ENCODE data around the gene MTIF2. TPM values are rescaled to one million over a fixed set of nuclear protein-coding genes. Genes with fewer than 3 reads are reported as not detected.

The MTIF2 gene
- total and polyA plus RNA-seq, 9 of the 15 experiments (the other 6 are each of a cell fraction or from before 2014, with no cell fraction given): 58.7 to 143 (median 105) TPM

DNA sequence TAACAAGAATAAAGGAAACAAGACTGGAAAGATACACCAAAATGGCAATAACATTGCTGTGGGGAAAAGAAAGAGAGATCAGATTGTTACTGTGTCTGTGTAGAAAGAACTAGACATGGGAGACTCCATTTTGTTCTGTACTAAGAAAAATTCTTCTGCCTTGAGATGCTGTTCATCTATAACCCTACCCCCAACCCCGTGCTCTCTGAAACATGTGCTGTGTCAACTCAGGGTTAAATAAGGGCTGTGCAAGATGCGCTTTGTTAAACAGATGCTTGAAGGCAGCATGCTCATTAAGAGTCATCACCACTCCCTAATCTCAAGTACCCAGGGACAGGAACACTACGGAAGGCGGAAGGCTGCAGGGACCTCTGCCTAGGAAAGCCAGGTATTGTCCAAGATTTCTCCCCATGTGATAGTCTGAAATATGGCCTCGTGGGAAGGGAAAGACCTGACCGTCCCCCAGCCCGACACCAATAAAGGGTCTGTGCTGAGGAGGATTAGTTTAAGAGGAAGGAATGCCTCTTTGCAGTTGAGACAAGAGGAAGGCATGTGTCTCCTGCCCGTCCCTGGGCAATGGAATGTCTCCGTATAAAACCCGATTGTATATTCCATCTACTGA lies 10.3 kb upstream of the MTIF2 start (continued):
- TF ChIP-seq SMAD4 (CRISPR knock-in tag; conservative IDR thresholded peaks at IDR 0.05): peak; percentile 83
- 0 out of 2 replicates have a peak, but pooled peaks have one; percentile 30 for TF ChIP-seq MEF2D (tag; conservative IDR thresholded peaks at IDR 0.05; ENCODE audit: low read depth)
- TF ChIP-seq EP400 (IDR thresholded peaks at IDR 0.05): peak; percentile 45; the same call in 1 of the 2 replicates
- TF ChIP-seq, protein P1, sequence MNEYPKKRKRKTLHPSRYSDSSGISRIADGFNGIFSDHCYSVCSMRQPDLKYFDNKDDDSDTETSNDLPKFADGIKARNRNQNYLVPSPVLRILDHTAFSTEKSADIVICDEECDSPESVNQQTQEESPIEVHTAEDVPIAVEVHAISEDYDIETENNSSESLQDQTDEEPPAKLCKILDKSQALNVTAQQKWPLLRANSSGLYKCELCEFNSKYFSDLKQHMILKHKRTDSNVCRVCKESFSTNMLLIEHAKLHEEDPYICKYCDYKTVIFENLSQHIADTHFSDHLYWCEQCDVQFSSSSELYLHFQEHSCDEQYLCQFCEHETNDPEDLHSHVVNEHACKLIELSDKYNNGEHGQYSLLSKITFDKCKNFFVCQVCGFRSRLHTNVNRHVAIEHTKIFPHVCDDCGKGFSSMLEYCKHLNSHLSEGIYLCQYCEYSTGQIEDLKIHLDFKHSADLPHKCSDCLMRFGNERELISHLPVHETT (CRISPR knock-in tag; conservative IDR thresholded peaks at IDR 0.05 in 1 of 2, IDR thresholded peaks at IDR 0.05 in 1 of 2): peak in 1 of 2 experiments; percentile 51; a peak in 1 of 4 replicates
- 0 out of 2 replicates have a peak, but pooled peaks have one; percentile 35 for TF ChIP-seq SMAD3 (CRISPR knock-in tag; conservative IDR thresholded peaks at IDR 0.05)

DNA sequence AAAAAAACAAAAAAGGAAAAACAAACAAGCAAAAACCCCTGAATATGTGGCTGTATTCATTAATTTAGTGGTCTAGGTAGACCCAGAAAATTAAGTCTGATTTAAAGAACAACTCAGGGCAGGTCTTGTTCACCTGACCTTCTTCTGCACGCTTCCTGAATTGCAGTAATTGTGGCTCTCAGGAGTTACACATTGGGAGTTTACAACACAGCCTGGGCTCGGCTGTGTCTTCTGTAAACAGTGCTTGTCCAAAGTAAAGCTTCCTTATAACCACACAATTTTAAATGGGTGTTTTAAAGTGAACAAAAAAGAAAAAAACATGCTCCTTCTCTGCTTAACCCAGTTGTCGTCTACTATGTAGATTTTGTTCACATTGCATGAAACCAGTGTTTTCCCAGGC lies 8.3 kb upstream of the MTIF2 start:
- intact Hi-C loops (cut with micrococcal nuclease) (no loop called here), in situ Hi-C loops (cut with MboI) (no loop called here)
- Histone ChIP-seq H3K4me2 (ENCODE audit: insufficient read depth, low read length) (no peak overlapping the region), H3K27me3 (ENCODE audit: control insufficient read depth in 2 of 2, insufficient read depth in 2 of 2, low read length in 2 of 2) (no peaks in the 10 kb centered on the region), H3K4me3 (no peak overlapping the region), H3K36me3 (ENCODE audit: control insufficient read depth, insufficient read depth, low read length) (no peaks in the 10 kb centered on the region), H3K9me3 (replicated peaks; ENCODE audit: control insufficient read depth, insufficient read depth, low read depth, low read length) (no peaks in the 10 kb centered on the region; the same call in 1 of the 2 replicates), H3K9me1 (ENCODE audit: control insufficient read depth, insufficient read depth, low read length) (no peaks in the 10 kb centered on the region), H4K20me1 (replicated peaks; ENCODE audit: control insufficient read depth, insufficient read depth, low read length) (no peaks in the 10 kb centered on the region), H3K4me1 (replicated peaks in 1 of 2; ENCODE audit: control insufficient read depth in 2 of 2, insufficient read depth in 2 of 2, low read length in 2 of 2) (peaks cover 2 to 8% of the 10 kb centered on the region in 2 experiments; a peak in 3 of 5 replicates), H3K79me2 (ENCODE audit: control insufficient read depth, insufficient read depth, low read length) (peaks cover 8% of the 10 kb centered on the region), H3K27ac (ENCODE audit: extremely low read depth, low read depth, low read length) (no peak overlapping the region), H3K9ac (ENCODE audit: insufficient read depth in 1 of 2, low read depth in 2 of 2, low read length in 2 of 2) (no peak overlapping the region), H2AFZ (ENCODE audit: low read depth, low read length) (peak overlapping the region; percentile 37; the same call in 1 of the 2 replicates)
- ATAC-seq (no peak), DNase-seq (ENCODE audit: extremely low read depth in 1 of 4, low spot score in 3 of 4) (no peak), FAIRE-seq (peak; percentile 72)
- ChIA-PET CTCF (ENCODE audit: low intra/inter-chr PET ratio) (no interaction called here), POLR2A (interaction anchor here (0.6 kb wide), 1 partner anchor 1038 kb away, joined by 3 read pairs; no protein-coding TSS in a partner anchor)
- TF ChIP-seq HMG20A (CRISPR knock-in tag; conservative IDR thresholded peaks at IDR 0.05) (no peak), EZH2 (IDR thresholded peaks at IDR 0.05; ENCODE audit: borderline replicate concordance, low read depth, low read length) (no peak)
- TF ChIP-seq, protein P2, sequence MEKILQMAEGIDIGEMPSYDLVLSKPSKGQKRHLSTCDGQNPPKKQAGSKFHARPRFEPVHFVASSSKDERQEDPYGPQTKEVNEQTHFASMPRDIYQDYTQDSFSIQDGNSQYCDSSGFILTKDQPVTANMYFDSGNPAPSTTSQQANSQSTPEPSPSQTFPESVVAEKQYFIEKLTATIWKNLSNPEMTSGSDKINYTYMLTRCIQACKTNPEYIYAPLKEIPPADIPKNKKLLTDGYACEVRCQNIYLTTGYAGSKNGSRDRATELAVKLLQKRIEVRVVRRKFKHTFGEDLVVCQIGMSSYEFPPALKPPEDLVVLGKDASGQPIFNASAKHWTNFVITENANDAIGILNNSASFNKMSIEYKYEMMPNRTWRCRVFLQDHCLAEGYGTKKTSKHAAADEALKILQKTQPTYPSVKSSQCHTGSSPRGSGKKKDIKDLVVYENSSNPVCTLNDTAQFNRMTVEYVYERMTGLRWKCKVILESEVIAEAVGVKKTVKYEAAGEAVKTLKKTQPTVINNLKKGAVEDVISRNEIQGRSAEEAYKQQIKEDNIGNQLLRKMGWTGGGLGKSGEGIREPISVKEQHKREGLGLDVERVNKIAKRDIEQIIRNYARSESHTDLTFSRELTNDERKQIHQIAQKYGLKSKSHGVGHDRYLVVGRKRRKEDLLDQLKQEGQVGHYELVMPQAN (IDR thresholded peaks at IDR 0.05; ENCODE audit: borderline replicate concordance): no peak
- 81% methylated on average over 3 of the region's 3 CpGs for WGBS (ENCODE audit: insufficient coverage, low coverage, missing lambda C conversion rate)
- BruUV-seq (replicated peaks): no TSS peak
